Astrocyte (in vitro differentiated cells and primary cell): Measurements from ENCODE around the gene AUP1. TPM values are rescaled to one million over a fixed set of nuclear protein-coding genes. Genes with fewer than 3 reads are reported as not detected.

Source experiments
- DNase-seq: peaks from one replicate; pipeline ENCODE4 v3.0.0-alpha.2; 2010; ENCODE audit warnings: low read depth
- FAIRE-seq: peaks from 2 replicates; lab custom pipeline; 2011; peaks lifted over from hg19 to GRCh38; lab: Jason Lieb, UNC
- H2AFZ ChIP-seq: 2 replicates; pipeline ENCODE4 v1.6.0; 2012; ENCODE audit warnings: low read depth, low read length, inconsistent platforms
- H3K27ac ChIP-seq: 2 replicates; pipeline ENCODE4 v1.5.1; 2011; ENCODE audit warnings: low read depth, low read length, inconsistent platforms
- H3K27me3 ChIP-seq: 2 replicates; pipeline ENCODE4 v1.6.0; 2011; ENCODE audit warnings: low read length, inconsistent platforms; ENCODE audit not compliant: insufficient read depth
- H3K36me3 ChIP-seq: 2 replicates; pipeline ENCODE4 v1.5.1; 2011; ENCODE audit warnings: low read length, inconsistent platforms; ENCODE audit not compliant: insufficient read depth
- H3K4me1 ChIP-seq: 2 replicates; pipeline ENCODE4 v1.5.1; 2011; ENCODE audit warnings: low read length, inconsistent platforms; ENCODE audit not compliant: insufficient read depth
- H3K4me2 ChIP-seq: 2 replicates; pipeline ENCODE4 v1.6.0; 2012; ENCODE audit warnings: low read length, inconsistent platforms
- H3K4me3 ChIP-seq: 2 replicates; pipeline ENCODE4 v1.5.1; 2011; ENCODE audit warnings: low read depth, mild to moderate bottlenecking, low read length, inconsistent platforms; ENCODE audit not compliant: insufficient read depth
- H3K79me2 ChIP-seq: 2 replicates; pipeline ENCODE4 v1.6.0; 2012; ENCODE audit warnings: mild to moderate bottlenecking, low read length, inconsistent platforms; ENCODE audit not compliant: insufficient read depth
- H3K9ac ChIP-seq: 2 replicates; pipeline ENCODE4 v1.6.0; 2012; ENCODE audit warnings: mild to moderate bottlenecking, low read length, inconsistent platforms
- H3K9me3 ChIP-seq: 2 replicates; pipeline ENCODE4 v1.5.1; 2012; ENCODE audit warnings: low read depth, mild to moderate bottlenecking, low read length, inconsistent platforms; ENCODE audit not compliant: insufficient read depth
- H4K20me1 ChIP-seq: 2 replicates; pipeline ENCODE4 v1.6.0; 2012; ENCODE audit warnings: low read length, inconsistent platforms; ENCODE audit not compliant: insufficient read depth
- H3K27ac Mint-ChIP-seq: one replicate; pipeline ENCODE4 v1.8.0; 2021; ENCODE audit warnings: mild to moderate bottlenecking, mixed read lengths; ENCODE audit not compliant: unreplicated experiment
- H3K27me3 Mint-ChIP-seq: one replicate; pipeline ENCODE4 v1.8.0; 2021; ENCODE audit warnings: low read depth, mixed read lengths; ENCODE audit not compliant: unreplicated experiment
- H3K36me3 Mint-ChIP-seq: one replicate; pipeline ENCODE4 v1.8.0; 2021; ENCODE audit warnings: low read depth, mixed read lengths; ENCODE audit not compliant: unreplicated experiment
- H3K4me1 Mint-ChIP-seq: one replicate; pipeline ENCODE4 v1.8.0; 2021; ENCODE audit warnings: low read depth, mixed read lengths; ENCODE audit not compliant: unreplicated experiment
- H3K4me3 Mint-ChIP-seq: one replicate; pipeline ENCODE4 v1.8.0; 2021; ENCODE audit warnings: mild to moderate bottlenecking, moderate library complexity, mixed read lengths; ENCODE audit not compliant: unreplicated experiment
- H3K9me3 Mint-ChIP-seq: one replicate; pipeline ENCODE4 v1.8.0; 2021; ENCODE audit warnings: mild to moderate bottlenecking, mixed read lengths; ENCODE audit not compliant: unreplicated experiment
- EZH2 ChIP-seq: IDR thresholded peaks from 2 replicates; pipeline ENCODE4 v1.6.1; 2012; ENCODE audit warnings: mild to moderate bottlenecking, low read length, inconsistent platforms; ENCODE audit not compliant: insufficient read depth
- total RNA-seq: library from RNA; stranded (reverse); gene quantifications from 2 replicates; pipeline ENCODE4 v1.2.1, GENCODE V29; 2021
- TF ChIP-seq, protein P1 (sequence below): IDR thresholded peaks from 2 replicates; pipeline ENCODE4 v1.5.1; 2011; ENCODE audit warnings: low read depth, mild to moderate bottlenecking, inconsistent platforms, low read length, moderate library complexity; ENCODE audit not compliant: insufficient read depth

The AUP1 gene
- total RNA-seq, 1 donor from 2014 or later: 82.5 TPM

DNA sequence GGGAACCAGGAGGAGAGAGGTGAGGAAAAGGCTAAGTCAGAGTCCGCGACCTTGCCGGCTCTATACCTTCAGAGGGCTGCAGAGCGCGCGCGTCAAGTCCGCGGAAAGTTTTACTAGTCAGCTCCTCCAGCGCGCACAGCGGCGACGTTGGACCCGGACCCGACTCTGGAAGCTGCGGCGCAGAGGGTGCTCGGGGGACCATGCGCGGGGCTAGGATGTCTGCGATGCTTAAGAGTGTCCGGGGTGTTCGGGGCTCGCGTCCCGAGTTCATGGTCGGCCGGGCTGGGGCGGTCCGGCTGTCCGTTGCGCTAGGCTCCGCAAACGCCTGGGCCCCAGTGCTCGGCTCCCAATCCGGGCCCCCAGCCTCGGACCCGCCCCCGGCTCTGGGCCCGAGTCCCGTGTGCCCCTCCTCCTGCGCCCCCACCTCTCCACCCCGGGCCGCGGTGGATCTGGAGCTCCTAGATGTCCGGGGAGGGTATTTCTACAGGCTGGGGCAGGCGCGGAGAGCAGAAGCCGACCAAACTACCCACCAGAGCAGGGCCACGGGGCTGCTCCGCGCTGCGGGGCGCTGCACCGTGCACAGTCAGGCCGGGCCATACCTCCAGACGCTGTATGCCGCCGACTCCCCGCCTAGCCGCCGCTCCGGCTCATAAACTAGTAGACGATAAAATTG lies 30.1 kb downstream of the AUP1 start, which contains the start of gene LBX2:
Gene LBX2, minus strand, starts transcription at position 337 of the 673 bp plus-strand sequence. Its CDS starts 66 bp downstream, at position 271.
- H3K4me1 Mint-ChIP-seq: peaks cover 13% of the 10 kb centered on the region
- no peak within 1 kb of the TSS for H3K9ac ChIP-seq
- H3K27ac ChIP-seq: no peak within 1 kb of the TSS
- peaks cover 36% of the 10 kb centered on the region for H3K4me1 ChIP-seq
- H3K27me3 Mint-ChIP-seq: peaks cover 66% of the 10 kb centered on the region
- H3K4me2 ChIP-seq: peak within 1 kb of the TSS; percentile 85
- H3K9me3 Mint-ChIP-seq: no peaks in the 10 kb centered on the region
- H3K36me3 ChIP-seq: no peaks in the 10 kb centered on the region
- peak within 1 kb of the TSS; percentile 81 for H3K4me3 Mint-ChIP-seq
- TF ChIP-seq, protein P1, sequence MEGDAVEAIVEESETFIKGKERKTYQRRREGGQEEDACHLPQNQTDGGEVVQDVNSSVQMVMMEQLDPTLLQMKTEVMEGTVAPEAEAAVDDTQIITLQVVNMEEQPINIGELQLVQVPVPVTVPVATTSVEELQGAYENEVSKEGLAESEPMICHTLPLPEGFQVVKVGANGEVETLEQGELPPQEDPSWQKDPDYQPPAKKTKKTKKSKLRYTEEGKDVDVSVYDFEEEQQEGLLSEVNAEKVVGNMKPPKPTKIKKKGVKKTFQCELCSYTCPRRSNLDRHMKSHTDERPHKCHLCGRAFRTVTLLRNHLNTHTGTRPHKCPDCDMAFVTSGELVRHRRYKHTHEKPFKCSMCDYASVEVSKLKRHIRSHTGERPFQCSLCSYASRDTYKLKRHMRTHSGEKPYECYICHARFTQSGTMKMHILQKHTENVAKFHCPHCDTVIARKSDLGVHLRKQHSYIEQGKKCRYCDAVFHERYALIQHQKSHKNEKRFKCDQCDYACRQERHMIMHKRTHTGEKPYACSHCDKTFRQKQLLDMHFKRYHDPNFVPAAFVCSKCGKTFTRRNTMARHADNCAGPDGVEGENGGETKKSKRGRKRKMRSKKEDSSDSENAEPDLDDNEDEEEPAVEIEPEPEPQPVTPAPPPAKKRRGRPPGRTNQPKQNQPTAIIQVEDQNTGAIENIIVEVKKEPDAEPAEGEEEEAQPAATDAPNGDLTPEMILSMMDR: no peak
- peak; percentile 79 for TF ChIP-seq EZH2
- peak within 1 kb of the TSS; percentile 21 for H2AFZ ChIP-seq
- peaks cover 42% of the 10 kb centered on the region for H3K27me3 ChIP-seq
- peaks cover 6% of the 10 kb centered on the region for H3K36me3 Mint-ChIP-seq
- no peaks in the 10 kb centered on the region for H4K20me1 ChIP-seq
- DNase-seq (no peak), FAIRE-seq (no peak)
- peak within 1 kb of the TSS; percentile 5 for H3K4me3 ChIP-seq
- peaks cover 4% of the 10 kb centered on the region for H3K79me2 ChIP-seq
- H3K9me3 ChIP-seq: no peaks in the 10 kb centered on the region
- peak within 1 kb of the TSS; percentile 38 for H3K27ac Mint-ChIP-seq

DNA sequence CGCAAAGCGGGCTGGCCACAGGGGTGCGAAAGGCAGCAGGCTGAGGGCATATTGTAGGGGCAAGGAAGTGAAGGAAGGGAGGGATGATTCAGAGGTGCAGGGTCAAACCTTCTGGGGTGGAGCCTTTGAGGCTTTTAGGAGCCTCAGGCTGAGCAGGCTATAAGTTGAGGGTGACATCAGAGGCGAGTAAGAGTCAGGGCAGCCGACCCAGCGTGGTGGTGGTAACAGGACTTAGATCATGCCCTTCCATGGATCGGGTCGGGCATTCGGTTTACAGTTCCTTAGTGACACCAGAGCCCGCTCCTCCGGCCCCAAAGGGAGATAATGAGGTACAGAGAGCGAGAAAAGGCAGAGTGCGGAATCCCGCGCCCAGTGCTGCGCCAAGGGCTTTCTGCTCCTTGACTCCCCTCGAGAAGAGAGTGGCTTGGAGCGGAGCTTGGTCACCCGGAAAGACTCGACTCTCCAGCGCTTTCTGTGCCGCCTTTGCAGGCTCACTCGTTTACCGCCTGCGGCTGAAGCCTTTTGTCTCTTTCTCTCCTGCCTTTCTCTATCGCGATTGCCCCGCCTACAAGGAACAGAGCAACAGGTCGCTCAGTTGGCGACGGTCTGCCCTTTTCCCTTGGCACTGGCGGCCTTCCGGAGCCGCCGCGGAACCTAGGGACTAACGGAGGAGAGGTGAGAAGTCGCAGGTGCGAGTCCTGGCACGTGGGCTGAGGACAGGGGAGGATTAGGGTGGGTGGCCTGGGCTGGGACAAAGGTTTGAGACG lies 30.8 kb downstream of the AUP1 start:
- Histone ChIP-seq H3K27me3 (peaks cover 42% of the 10 kb centered on the region), H3K27ac (no peak overlapping the region), H3K4me3 (peak overlapping the region; percentile 5), H2AFZ (peak overlapping the region; percentile 21), H3K4me2 (peak overlapping the region; percentile 85), H3K9ac (no peak overlapping the region), H3K4me1 (peaks cover 29% of the 10 kb centered on the region), H3K9me3 (no peaks in the 10 kb centered on the region), H3K79me2 (no peaks in the 10 kb centered on the region), H4K20me1 (no peaks in the 10 kb centered on the region), H3K36me3 (no peaks in the 10 kb centered on the region)
- DNase-seq (no peak), FAIRE-seq (no peak)
- H3K4me1 Mint-ChIP-seq: peaks cover 11% of the 10 kb centered on the region
- peak overlapping the region; percentile 38 for H3K27ac Mint-ChIP-seq
- H3K27me3 Mint-ChIP-seq: peaks cover 66% of the 10 kb centered on the region
- TF ChIP-seq, protein P1: no peak
- peak; percentile 89 for TF ChIP-seq EZH2
- H3K9me3 Mint-ChIP-seq: no peaks in the 10 kb centered on the region
- peaks cover 6% of the 10 kb centered on the region for H3K36me3 Mint-ChIP-seq
- H3K4me3 Mint-ChIP-seq: peak overlapping the region; percentile 81
